Lower leg skin (tissue), 4 donors: ENCODE results near the gene MYH2. TPM values are rescaled to one million over a fixed set of nuclear protein-coding genes. Genes with fewer than 3 reads are reported as not detected.

Experiments used
- DNase-seq, 2 donors: peaks; one replicate each; pipeline ENCODE4 v3.0.0-alpha.2; 2019; ENCODE audit warnings: low spot score in 2 of 2
- H3K4me3 ChIP-seq: fragments of 200-600 bp; sonication (generic); 2 replicates; pipeline ENCODE4 v1.5.1; 2017; ENCODE audit warnings: mild to moderate bottlenecking, low read depth; ENCODE audit not compliant: poor library complexity, severe bottlenecking
- POLR2A ChIP-seq, 2 donors: fragments of 450-650 bp; IDR thresholded peaks; one replicate each; pipeline ENCODE4 v1.6.1; 2016 to 2017; ENCODE audit warnings: antibody characterized with exemption in 2 of 2, mild to moderate bottlenecking in 1 of 2, moderate library complexity in 1 of 2
- WGBS, 2 donors: methylation state at CpG; one replicate each; pipeline ENCODE4 v1.1.5; 2018; 5-methylcytosine and 5-hydroxymethylcytosine counted together
- intact Hi-C: fragments of 100-400 bp; cut with DNase I; formaldehyde crosslinking; loops from one replicate; pipeline ENCODE4 v1.15.0; 2023; ENCODE audit warnings: low total_unique reads
- total RNA-seq, 4 donors: library from RNA; depleted of rRNA; stranded (reverse); fragments of >200 nt; gene quantifications; one replicate each; pipeline ENCODE4 v1.1.0, GENCODE V29; 2016
- TF ChIP-seq, protein P1 (sequence below), 3 donors: fragments of 450-650 bp; IDR thresholded peaks; one replicate each; pipeline ENCODE4 v1.5.1; 2016; ENCODE audit warnings: antibody characterized with exemption in 3 of 3, mild to moderate bottlenecking in 3 of 3, moderate library complexity in 2 of 3

The MYH2 gene
- total RNA-seq, 4 donors from 2014 or later: 0.37 to 1.8 TPM; not detected in 2

DNA sequence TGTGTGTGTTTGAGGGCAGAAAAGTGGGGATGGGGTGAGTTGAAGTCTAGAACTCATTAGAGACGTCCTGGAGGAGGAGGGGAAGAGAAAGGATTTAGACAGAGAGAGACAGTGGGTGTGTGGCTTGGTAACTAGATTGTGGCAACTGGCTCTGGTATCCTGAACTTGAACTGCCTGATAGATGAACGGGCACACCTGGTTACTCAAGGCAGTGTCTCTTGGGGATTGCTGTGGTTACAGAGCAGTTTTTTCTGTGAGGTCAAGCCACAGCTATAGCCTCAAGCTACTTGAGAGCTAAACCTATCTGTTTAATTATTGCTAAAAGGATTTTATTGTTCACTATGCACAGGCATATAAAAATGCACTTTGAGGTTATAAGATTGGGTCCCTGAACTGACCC lies 29.8 kb upstream of the MYH2 start:
- DNase-seq: no peak
- no peak overlapping the region for H3K4me3 ChIP-seq
- intact Hi-C loops: no loop called here
- 22 to 28% methylated on average over 2 of the region's 2 CpGs for WGBS, 2 donors
- no peak for TF ChIP-seq POLR2A (IDR thresholded peaks at IDR 0.05)
- TF ChIP-seq, protein P1, sequence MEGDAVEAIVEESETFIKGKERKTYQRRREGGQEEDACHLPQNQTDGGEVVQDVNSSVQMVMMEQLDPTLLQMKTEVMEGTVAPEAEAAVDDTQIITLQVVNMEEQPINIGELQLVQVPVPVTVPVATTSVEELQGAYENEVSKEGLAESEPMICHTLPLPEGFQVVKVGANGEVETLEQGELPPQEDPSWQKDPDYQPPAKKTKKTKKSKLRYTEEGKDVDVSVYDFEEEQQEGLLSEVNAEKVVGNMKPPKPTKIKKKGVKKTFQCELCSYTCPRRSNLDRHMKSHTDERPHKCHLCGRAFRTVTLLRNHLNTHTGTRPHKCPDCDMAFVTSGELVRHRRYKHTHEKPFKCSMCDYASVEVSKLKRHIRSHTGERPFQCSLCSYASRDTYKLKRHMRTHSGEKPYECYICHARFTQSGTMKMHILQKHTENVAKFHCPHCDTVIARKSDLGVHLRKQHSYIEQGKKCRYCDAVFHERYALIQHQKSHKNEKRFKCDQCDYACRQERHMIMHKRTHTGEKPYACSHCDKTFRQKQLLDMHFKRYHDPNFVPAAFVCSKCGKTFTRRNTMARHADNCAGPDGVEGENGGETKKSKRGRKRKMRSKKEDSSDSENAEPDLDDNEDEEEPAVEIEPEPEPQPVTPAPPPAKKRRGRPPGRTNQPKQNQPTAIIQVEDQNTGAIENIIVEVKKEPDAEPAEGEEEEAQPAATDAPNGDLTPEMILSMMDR (IDR thresholded peaks at IDR 0.05): no peak

DNA sequence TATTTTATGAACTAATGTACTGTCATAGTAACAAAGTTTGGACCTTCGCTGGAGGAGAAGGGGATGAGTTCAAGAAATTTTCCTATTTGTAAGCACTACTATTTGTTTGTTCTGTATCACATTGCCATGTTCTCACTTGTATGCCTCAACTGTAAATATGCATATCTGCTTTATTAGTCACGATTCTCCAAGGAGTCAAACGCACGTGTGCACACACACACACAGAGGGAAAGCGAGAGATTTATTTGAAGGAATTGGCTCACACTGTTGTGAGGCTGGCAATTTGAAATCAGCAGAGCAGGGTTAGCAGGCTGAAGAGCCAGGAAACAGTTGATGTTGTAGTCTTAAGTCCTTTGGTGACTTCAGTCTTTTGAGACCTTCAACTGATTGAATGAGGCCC lies 24.9 kb upstream of the MYH2 start:
- WGBS, 2 donors: 65 to 71% methylated on average over 5 of the region's 5 CpGs
- H3K4me3 ChIP-seq: no peak overlapping the region
- TF ChIP-seq, protein P1 (IDR thresholded peaks at IDR 0.05): no peak
- TF ChIP-seq POLR2A (IDR thresholded peaks at IDR 0.05): no peak
- intact Hi-C loops: no loop called here
- DNase-seq: no peak

DNA sequence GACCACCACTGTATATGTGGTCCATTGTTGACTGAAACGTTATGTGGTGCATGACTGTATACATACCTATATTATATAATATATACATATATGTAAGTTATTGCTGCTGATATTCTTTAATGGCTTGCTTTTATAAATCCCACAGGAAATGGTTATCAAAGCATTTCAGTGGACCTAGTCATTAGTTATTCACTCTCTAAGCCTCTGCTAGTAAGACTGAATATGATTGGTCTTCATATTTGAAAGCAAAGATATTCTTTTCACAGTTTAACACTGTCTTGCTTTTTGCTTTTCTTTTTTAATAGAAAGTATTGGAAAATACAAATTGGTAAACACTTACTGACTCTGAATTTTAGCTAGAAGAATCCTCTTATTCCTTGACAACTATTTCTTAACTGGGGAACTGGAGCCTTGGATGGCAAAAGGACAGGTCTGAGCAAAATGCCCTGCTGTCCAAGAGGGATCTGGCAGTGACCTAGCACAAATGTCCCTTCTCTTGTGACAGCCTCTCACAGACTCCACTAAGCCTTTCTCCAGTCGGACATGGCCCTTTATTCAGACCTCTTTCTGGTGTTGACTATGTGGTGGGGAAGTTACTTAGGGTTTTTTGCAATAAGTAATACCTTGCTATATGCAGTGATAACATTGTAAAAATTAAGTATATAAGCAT lies 14.7 kb upstream of the MYH2 start:
- H3K4me3 ChIP-seq: no peak overlapping the region
- 83 to 84% methylated on average over 2 of the region's 2 CpGs for WGBS, 2 donors
- intact Hi-C loops: no loop called here
- DNase-seq: no peak
- TF ChIP-seq, protein P1 (IDR thresholded peaks at IDR 0.05): no peak
- TF ChIP-seq POLR2A (IDR thresholded peaks at IDR 0.05): no peak

DNA sequence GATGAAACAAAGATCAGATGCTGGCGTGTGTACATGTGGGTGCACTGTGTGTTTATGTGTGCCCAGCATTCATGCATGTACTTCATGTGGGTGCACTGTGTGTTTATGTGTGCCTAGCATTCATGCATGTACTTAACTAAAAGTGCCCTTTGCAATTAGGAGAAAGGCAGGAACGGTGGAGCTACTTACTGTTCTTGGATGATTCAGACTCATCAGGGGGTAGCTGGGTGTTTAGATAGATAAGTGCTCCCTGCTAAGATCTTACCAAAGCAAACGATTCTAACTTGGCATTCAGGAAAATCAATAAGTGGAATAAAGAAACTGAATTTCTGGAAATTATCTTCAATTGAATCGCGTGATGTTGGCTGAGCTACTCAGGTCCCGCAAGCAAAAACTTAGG lies 8.6 kb upstream of the MYH2 start:
- WGBS, 2 donors: 75 to 76% methylated on average over 6 of the region's 6 CpGs
- no peak overlapping the region for H3K4me3 ChIP-seq
- TF ChIP-seq, protein P1 (IDR thresholded peaks at IDR 0.05): no peak
- no peak for TF ChIP-seq POLR2A (IDR thresholded peaks at IDR 0.05)
- intact Hi-C loops: no loop called here
- DNase-seq: no peak

DNA sequence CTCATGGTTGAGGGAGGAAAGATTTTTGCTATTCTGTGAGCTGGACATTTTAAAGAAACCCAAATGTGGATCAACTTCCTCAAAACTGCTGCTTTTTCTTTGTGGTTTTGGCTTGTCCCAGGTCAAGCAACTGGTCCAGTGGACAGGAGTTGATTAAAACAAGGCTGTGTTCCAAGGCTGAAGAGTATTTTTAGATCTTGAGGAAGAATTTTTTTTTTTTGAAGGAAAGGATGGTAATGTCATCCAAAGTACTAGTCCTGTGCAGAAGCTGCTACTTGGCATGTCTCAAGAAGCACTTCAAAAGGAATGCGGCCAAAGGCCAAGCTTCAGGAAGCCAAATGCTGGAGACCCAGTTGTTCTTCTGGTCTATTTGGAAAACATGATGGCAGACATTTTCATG lies 8.0 kb upstream of the MYH2 start:
- intact Hi-C loops: no loop called here
- no peak for DNase-seq
- TF ChIP-seq, protein P1 (IDR thresholded peaks at IDR 0.05): no peak
- TF ChIP-seq POLR2A (IDR thresholded peaks at IDR 0.05): no peak
- H3K4me3 ChIP-seq: no peak overlapping the region
- WGBS, 2 donors: 55 to 65% methylated on average over 1 of the region's 1 CpG
